GM12892 (cell line): ENCODE data around the gene CCDC177.
"Not testable (repeated sequence)": the region's sequence is repeated elsewhere in the genome, so short reads cannot be mapped to it uniquely, and the experiment has no call there.

Experiments used
- DNase-seq: peaks from one replicate; pipeline ENCODE4 v3.0.0; 2011; ENCODE audit not compliant: insufficient read length
- FAIRE-seq: peaks from 2 replicates; lab custom pipeline; 2011; peaks lifted over from hg19 to GRCh38; lab: Jason Lieb, UNC
- POLR2A ChIP-seq: IDR thresholded peaks from 2 replicates; pipeline ENCODE4 v1.6.1; 2011; ENCODE audit warnings: low read depth, low read length, control low read depth
- POLR2AphosphoS5 ChIP-seq: IDR thresholded peaks from 2 replicates; pipeline ENCODE4 v1.6.1; 2011; ENCODE audit warnings: low read depth, low read length, control low read depth
- TAF1 ChIP-seq: IDR thresholded peaks from 2 replicates; pipeline ENCODE4 v1.6.1; 2011; ENCODE audit warnings: low read depth, mild to moderate bottlenecking, control low read depth, low read length, borderline replicate concordance

The CCDC177 gene

DNA sequence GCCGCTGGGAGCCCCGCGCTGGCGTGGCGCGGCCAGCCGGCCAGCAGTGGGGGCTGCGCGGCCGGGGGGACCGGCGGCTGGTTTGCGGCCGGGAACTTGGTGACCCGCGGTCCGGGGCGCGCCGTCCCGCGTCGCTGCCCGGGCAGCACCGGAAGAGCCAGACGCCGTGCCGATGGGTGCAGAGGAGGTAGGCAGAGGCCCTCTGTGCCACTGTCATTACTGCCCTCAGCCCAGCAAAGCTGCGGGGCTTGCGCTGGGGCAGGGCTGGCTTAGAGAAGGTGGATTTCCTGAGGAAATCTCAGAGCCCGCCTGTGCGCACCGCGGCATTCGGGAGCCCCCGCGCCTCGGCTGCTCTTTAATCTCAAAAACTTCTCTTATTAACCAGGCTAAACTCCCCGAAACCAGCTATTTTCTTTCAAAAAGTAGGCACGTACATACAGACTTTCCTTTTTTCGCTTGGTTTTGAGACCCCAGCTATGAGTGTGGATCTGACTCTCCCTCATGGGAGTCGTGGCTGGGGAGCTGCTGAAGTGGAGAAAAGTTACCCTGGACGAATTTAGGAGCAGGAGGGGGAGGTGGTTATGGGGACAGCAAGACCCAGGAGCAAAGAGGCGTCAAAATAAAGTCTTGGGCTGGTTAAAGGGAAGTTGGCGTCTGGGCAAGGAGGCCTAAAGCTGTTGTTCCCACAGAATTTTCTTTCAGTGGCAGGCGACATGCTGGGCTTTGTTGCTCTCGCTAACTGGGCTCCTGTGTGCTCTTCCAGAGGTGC lies 37.5 kb upstream of the CCDC177 start:
- DNase-seq (no peak), FAIRE-seq (no peak)
- no peak for TF ChIP-seq POLR2A
- TF ChIP-seq POLR2AphosphoS5, result no peak
- no peak for TF ChIP-seq TAF1

GRCh38 chr14:69611172-69612013 lies 36.7 kb upstream of the CCDC177 start, which contains the start of gene SUSD6:
Gene SUSD6 (plus strand): TSS chr14:69611596. CDS start chr14:69658593, 46,997 bp downstream.
- no peak for TF ChIP-seq TAF1
- TF ChIP-seq POLR2AphosphoS5, result peak; percentile 34; the same call in 1 of the 2 replicates
- DNase-seq (peak; percentile 80), FAIRE-seq (peak; percentile 91)

- FAIRE-seq (no peak), DNase-seq (no peak)
- TF ChIP-seq TAF1 (no peak), POLR2AphosphoS5 (no peak), POLR2A (no peak)
Measured at GRCh38 chr14:69610874-69611171, 36.2 kb upstream of the CCDC177 start.

- FAIRE-seq, result peak; percentile 21
- no peak for TF ChIP-seq POLR2AphosphoS5
- no peak for TF ChIP-seq TAF1
- TF ChIP-seq POLR2A, result no peak
- DNase-seq, result no peak
Measured at GRCh38 chr14:69610020-69610873, 35.6 kb upstream of the CCDC177 start.

GRCh38 chr14:69606258-69607184 lies 31.9 kb upstream of the CCDC177 start:
- DNase-seq (no peak), FAIRE-seq (no peak)
- no peak for TF ChIP-seq POLR2A

DNA sequence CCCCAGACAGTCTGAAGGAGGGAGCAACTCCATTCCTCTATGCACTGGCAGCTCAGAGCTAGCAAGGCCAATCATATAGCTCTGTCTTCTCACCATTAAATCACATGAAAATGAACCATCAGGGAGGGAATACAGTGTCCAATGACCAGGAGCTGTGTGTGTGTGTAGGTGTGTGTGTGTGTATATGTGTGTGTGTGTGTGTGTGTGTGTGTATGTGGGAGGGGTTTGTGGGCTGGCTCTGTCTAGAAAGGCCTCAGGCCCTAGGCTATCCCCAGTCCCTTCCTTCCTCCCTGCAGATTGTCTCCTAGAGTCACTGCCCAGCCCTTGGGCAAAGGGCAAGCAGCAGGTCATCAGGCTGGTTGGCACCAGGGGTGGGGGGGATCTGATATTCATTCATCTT lies 31.1 kb upstream of the CCDC177 start:
- TF ChIP-seq TAF1 (no peak), POLR2AphosphoS5 (no peak), POLR2A (no peak)
- no peak for FAIRE-seq
- DNase-seq, result no peak

DNA sequence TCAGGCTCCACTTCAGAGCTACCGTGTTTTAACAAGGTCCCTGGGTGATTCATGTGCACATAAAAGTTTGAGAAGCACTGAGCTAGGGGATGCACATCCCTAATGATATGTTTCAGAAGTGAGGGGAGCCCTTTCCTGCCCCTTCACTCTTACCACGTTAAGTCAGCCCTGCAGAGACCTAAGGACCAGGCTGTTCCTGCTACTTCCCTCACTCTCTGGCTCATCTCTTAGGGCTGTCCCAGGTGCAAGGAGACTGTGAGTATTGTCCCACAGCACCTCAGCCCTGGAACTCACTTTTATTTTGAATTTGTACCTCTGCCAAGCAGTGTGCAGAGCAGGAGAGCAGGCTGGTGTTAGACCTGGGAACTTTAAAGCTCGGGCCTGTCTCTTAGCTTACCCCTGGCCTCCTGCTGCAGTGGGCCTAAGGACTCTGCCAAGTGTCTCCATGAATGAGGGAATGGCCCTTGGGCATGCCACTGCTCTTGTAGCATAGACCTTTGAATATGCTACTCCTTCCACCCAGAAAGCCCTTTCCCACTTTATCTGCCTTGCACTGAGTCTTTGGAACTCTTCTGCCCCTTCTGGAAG lies 25.7 kb upstream of the CCDC177 start:
- no peak for TF ChIP-seq POLR2A
- TF ChIP-seq TAF1, result no peak
- TF ChIP-seq POLR2AphosphoS5, result no peak
- no peak for DNase-seq
- FAIRE-seq, result no peak

GRCh38 chr14:69599431-69599830 lies 24.8 kb upstream of the CCDC177 start:
- not testable (repeated sequence) for DNase-seq, FAIRE-seq

DNA sequence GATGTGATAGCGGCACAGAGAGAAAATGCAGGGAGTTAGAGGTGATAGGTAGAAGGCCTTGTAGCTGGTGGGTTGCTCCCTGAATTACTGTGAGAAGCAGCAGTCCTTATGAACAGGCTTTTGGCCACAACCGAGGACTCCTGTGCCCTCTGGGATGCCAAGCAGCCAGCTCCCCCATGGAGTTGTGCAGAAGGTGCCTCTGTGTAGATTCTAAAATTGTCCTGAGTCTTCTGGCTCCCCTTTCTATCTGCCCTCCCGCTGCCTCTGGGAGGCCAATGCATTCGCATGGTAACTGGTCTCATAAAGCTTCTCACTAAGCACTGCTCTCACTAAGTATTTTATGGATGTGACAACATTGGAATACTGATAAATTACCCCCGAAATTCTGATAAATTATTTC lies 20.7 kb upstream of the CCDC177 start:
- DNase-seq (no peak), FAIRE-seq (no peak)
- TF ChIP-seq TAF1 (no peak), POLR2A (no peak), POLR2AphosphoS5 (no peak)

DNA sequence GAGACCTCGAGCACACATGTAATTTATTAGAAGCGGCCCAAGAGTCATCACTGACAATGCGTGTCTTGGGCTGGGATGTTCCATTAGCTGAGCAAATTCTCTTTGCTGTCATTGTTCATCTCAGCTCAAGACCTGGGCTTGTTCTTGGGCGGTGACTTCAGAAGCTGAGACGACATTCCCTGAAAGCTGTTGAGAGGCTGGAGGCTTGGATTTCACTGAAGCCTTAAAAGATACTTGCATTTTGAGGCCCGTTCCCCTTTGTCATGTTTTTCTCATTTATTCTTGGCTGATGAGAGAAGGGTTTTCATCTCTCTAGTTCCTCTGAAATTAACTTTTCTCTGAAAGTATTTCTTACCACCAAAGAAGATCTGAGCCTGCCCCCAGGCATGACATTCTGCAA lies 20.2 kb upstream of the CCDC177 start:
- DNase-seq, result no peak
- no peak for FAIRE-seq
- TF ChIP-seq POLR2AphosphoS5, result no peak
- no peak for TF ChIP-seq TAF1
- TF ChIP-seq POLR2A, result no peak

GRCh38 chr14:69593018-69593677 lies 18.5 kb upstream of the CCDC177 start:
- TF ChIP-seq TAF1, result no peak
- no peak for TF ChIP-seq POLR2AphosphoS5
- no peak for TF ChIP-seq POLR2A
- no peak for DNase-seq
- FAIRE-seq, result no peak
